ENCODE measurements around the gene NPC2.
"Not testable (repeated sequence)": the region's sequence is repeated elsewhere in the genome, so short reads cannot be mapped to it uniquely, and the experiment has no call there.

NPC2 gene

DNA sequence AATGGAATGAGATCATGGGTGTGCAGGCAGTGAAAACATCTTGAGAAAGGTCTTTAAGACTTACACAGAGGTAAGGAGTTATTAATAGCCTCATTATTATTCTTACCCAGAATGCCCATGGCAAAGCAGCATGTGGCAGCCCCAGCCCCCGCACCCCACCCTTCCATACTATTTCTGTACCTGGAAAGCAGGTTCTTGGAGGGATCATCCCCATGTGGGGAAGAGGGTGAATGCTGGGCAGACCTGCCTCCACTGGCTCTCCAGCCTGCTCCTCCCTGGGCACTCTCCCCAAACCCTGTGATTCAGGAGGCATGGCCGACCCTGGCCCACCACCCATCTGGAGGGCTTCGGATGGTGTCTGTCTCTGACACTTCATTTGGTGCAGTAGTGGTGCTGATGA lies 28.3 kb downstream of the NPC2 start:
- TF ChIP-seq, protein P1, sequence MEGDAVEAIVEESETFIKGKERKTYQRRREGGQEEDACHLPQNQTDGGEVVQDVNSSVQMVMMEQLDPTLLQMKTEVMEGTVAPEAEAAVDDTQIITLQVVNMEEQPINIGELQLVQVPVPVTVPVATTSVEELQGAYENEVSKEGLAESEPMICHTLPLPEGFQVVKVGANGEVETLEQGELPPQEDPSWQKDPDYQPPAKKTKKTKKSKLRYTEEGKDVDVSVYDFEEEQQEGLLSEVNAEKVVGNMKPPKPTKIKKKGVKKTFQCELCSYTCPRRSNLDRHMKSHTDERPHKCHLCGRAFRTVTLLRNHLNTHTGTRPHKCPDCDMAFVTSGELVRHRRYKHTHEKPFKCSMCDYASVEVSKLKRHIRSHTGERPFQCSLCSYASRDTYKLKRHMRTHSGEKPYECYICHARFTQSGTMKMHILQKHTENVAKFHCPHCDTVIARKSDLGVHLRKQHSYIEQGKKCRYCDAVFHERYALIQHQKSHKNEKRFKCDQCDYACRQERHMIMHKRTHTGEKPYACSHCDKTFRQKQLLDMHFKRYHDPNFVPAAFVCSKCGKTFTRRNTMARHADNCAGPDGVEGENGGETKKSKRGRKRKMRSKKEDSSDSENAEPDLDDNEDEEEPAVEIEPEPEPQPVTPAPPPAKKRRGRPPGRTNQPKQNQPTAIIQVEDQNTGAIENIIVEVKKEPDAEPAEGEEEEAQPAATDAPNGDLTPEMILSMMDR (conservative IDR thresholded peaks at IDR 0.05), result no peak

GRCh38 chr14:74463697-74464096 lies 29.4 kb downstream of the NPC2 start:
- TF ChIP-seq, protein P1 (conservative IDR thresholded peaks at IDR 0.05), result no peak
- H3K27ac ChIP-seq, result no peak overlapping the region

More for the DNA sequence above, 28.3 kb downstream of the NPC2 start:
- H3K27ac ChIP-seq, result no peak overlapping the region

GRCh38 chr14:74462993-74463392 lies 30.1 kb downstream of the NPC2 start:
- TF ChIP-seq, protein P1 (conservative IDR thresholded peaks at IDR 0.05), result no peak
- H3K27ac ChIP-seq, result no peak overlapping the region

- TF ChIP-seq, protein P1 (conservative IDR thresholded peaks at IDR 0.05), result no peak
- H3K27ac ChIP-seq, result no peak overlapping the region
Measured at GRCh38 chr14:74459976-74460375, 33.1 kb downstream of the NPC2 start.

- no peak overlapping the region for H3K27ac ChIP-seq
- TF ChIP-seq, protein P1 (conservative IDR thresholded peaks at IDR 0.05), result peak; percentile 58
Measured at GRCh38 chr14:74459289-74459946, 33.7 kb downstream of the NPC2 start.

DNA sequence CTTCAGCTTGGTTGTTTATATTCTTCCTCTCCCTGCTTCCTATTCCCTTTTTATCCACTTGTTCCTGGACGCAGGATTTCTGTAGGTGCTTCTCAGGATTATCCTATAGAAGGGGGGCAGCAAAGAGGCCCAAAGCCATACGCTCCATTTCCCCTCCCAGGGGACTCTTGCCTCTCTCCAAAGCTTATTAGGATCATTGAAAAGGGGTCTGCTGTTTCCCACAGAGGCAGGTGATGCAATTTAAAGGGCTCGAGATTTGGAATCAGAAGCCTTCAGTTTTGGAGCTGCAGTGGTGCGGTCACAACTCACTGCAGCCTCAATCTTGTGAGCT lies 35.6 kb downstream of the NPC2 start:
- no peak overlapping the region for H3K27ac ChIP-seq
- TF ChIP-seq, protein P1 (conservative IDR thresholded peaks at IDR 0.05), result no peak

GRCh38 chr14:74456684-74457564 lies 36.2 kb downstream of the NPC2 start:
- no peak overlapping the region for H3K27ac ChIP-seq
- TF ChIP-seq, protein P1 (conservative IDR thresholded peaks at IDR 0.05), result no peak

GRCh38 chr14:74454397-74454796 lies 38.7 kb downstream of the NPC2 start:
- not testable (repeated sequence) for H3K27ac ChIP-seq
